H1 (cell line): ENCODE measurements around the gene HNRNPA3. TPM values are rescaled to one million over a fixed set of nuclear protein-coding genes. Genes with fewer than 3 reads are reported as not detected.
A peak's percentile ranks its signal among the peaks of the same experiment; 100 is the strongest.

Experiments
- CTCF ChIA-PET: fragments of 300-600 bp; sonication (Branson Sonifier 250); formaldehyde crosslinking; loops from one replicate; lab custom pipeline; 2021; ENCODE audit not compliant: partially characterized antibody; lab: Charles Lee
- POLR2A ChIA-PET: fragments of 300-600 bp; sonication (Branson Sonifier 250); formaldehyde crosslinking; loops from one replicate; lab custom pipeline; 2021; ENCODE audit warnings: inconsistent platforms; ENCODE audit not compliant: partially characterized antibody; lab: Charles Lee
- DNase-seq, 2 experiments: peaks; one replicate each; pipeline versions ENCODE4 v3.0.0 to v3.0.0-alpha.2; 2010 to 2022; ENCODE audit warnings: low spot score in 2 of 2, low read depth in 1 of 2, mixed read lengths in 1 of 2
- FAIRE-seq: peaks from 2 replicates; lab custom pipeline; 2011; peaks lifted over from hg19 to GRCh38; lab: Jason Lieb, UNC
- H2AFZ ChIP-seq: 2 replicates; pipeline ENCODE4 v1.8.1; 2012; ENCODE audit warnings: low read length, inconsistent platforms
- H2AK5ac ChIP-seq: 2 replicates; pipeline ENCODE4 v1.6.1; 2013; ENCODE audit warnings: low read depth, low read length
- H2BK120ac ChIP-seq: replicated peaks from 2 replicates; pipeline ENCODE3; 2013; ENCODE audit warnings: low read depth, low read length, inconsistent platforms
- H2BK12ac ChIP-seq: 2 replicates; pipeline ENCODE4 v1.6.1; 2013; ENCODE audit warnings: low read depth, low read length
- H2BK15ac ChIP-seq: 2 replicates; pipeline ENCODE4 v1.6.1; 2013; ENCODE audit warnings: low read length
- H2BK20ac ChIP-seq: 2 replicates; pipeline ENCODE4 v1.6.1; 2013; ENCODE audit warnings: low read length
- H2BK5ac ChIP-seq: 2 replicates; pipeline ENCODE4 v1.6.1; 2013; ENCODE audit warnings: low read depth, low read length
- H3K14ac ChIP-seq: 2 replicates; pipeline ENCODE4 v1.6.1; 2013; ENCODE audit warnings: inconsistent platforms; ENCODE audit not compliant: insufficient read length
- H3K18ac ChIP-seq: 2 replicates; pipeline ENCODE4 v1.6.1; 2013; ENCODE audit warnings: low read length; ENCODE audit errors: extremely low read depth
- H3K23ac ChIP-seq: 2 replicates; pipeline ENCODE4 v1.6.1; 2013; ENCODE audit warnings: inconsistent platforms; ENCODE audit not compliant: insufficient read length
- H3K23me2 ChIP-seq: 2 replicates; pipeline ENCODE4 v1.6.1; 2013; ENCODE audit warnings: low read depth, low read length
- H3K27ac ChIP-seq: 2 replicates; pipeline ENCODE4 v1.6.1; 2011; ENCODE audit warnings: low read depth, low read length, inconsistent platforms
- H3K27me3 ChIP-seq, 4 experiments: replicated peaks in 1 of 4; 1 replicate in 1 of 4; 2 replicates in 3 of 4; pipeline versions ENCODE4 v1.6.1 to v1.8.1; 2011 to 2013; ENCODE audit warnings: low read length in 3 of 4, mild to moderate bottlenecking in 3 of 4, inconsistent platforms in 2 of 4, mixed read lengths in 2 of 4, moderate library complexity in 1 of 4; ENCODE audit not compliant: control insufficient read depth in 3 of 4, insufficient read depth in 3 of 4; ENCODE audit errors: extremely low read depth in 1 of 4
- H3K36me3 ChIP-seq, 4 experiments: 2 replicates each; pipeline versions ENCODE4 v1.6.1 to v1.8.1; 2011 to 2013; ENCODE audit warnings: mild to moderate bottlenecking in 4 of 4, low read length in 3 of 4, moderate library complexity in 2 of 4, control low read depth in 1 of 4, inconsistent platforms in 1 of 4; ENCODE audit not compliant: insufficient read depth in 4 of 4, control insufficient read depth in 2 of 4
- H3K4ac ChIP-seq: replicated peaks from 2 replicates; pipeline ENCODE3; 2013; ENCODE audit warnings: low read length, low read depth, mixed read lengths, inconsistent platforms; ENCODE audit not compliant: insufficient read length
- H3K4me1 ChIP-seq, 4 experiments: replicated peaks in 1 of 4; 1 replicate in 1 of 4; 2 replicates in 3 of 4; pipeline versions ENCODE4 v1.6.1 to v1.8.1; 2011 to 2013; ENCODE audit warnings: low read length in 3 of 4, inconsistent platforms in 2 of 4, mixed read lengths in 1 of 4; ENCODE audit not compliant: insufficient read depth in 4 of 4, control insufficient read depth in 3 of 4
- H3K4me2 ChIP-seq, 2 experiments: 2 replicates each; pipeline versions ENCODE4 v1.6.1 to v1.8.1; 2011 to 2013; ENCODE audit warnings: low read depth in 2 of 2, low read length in 2 of 2, control low read depth in 1 of 2, inconsistent platforms in 1 of 2, mild to moderate bottlenecking in 1 of 2; ENCODE audit not compliant: insufficient read depth in 1 of 2
- H3K4me3 ChIP-seq, 4 experiments: fragments of 200-600, 300-600 bp in 1 of 4; sonication (generic), shearing (Covaris generic), sonication (Bioruptor Twin) in 1 of 4; 2 replicates each; pipeline versions ENCODE4 v1.5.1 to v1.8.1; 2011 to 2016; ENCODE audit warnings: low read length in 4 of 4, low read depth in 3 of 4, control low read depth in 2 of 4, inconsistent platforms in 2 of 4, mild to moderate bottlenecking in 2 of 4, mixed read lengths in 1 of 4, moderate library complexity in 1 of 4; ENCODE audit not compliant: insufficient read depth in 2 of 4; ENCODE audit errors: extremely low read depth in 1 of 4
- H3K56ac ChIP-seq: replicated peaks from 2 replicates; pipeline ENCODE3; 2013; ENCODE audit warnings: low read depth, mild to moderate bottlenecking, mixed read lengths, low read length, inconsistent platforms; ENCODE audit not compliant: insufficient read length
- H3K79me1 ChIP-seq: 2 replicates; pipeline ENCODE4 v1.6.1; 2013; ENCODE audit warnings: low read depth, low read length, control low read depth
- H3K79me2 ChIP-seq, 2 experiments: 2 replicates each; pipeline versions ENCODE4 v1.6.1 to v1.8.1; 2012 to 2013; ENCODE audit warnings: low read length in 2 of 2, mild to moderate bottlenecking in 2 of 2, inconsistent platforms in 1 of 2; ENCODE audit not compliant: insufficient read depth in 2 of 2, control insufficient read depth in 1 of 2
- H3K9ac ChIP-seq, 4 experiments: replicated peaks in 1 of 4; 1 replicate in 1 of 4; 2 replicates in 3 of 4; pipeline versions ENCODE4 v1.6.1 to v1.8.1; 2011 to 2013; ENCODE audit warnings: low read depth in 3 of 4, low read length in 3 of 4, control low read depth in 2 of 4, mild to moderate bottlenecking in 2 of 4, moderate library complexity in 2 of 4, inconsistent platforms in 1 of 4; ENCODE audit errors: extremely low read depth in 1 of 4
- H3K9me3 ChIP-seq, 2 experiments: 2 replicates each; pipeline versions ENCODE4 v1.6.1 to v1.8.1; 2012 to 2013; ENCODE audit warnings: mild to moderate bottlenecking in 2 of 2, moderate library complexity in 2 of 2, control low read depth in 1 of 2, inconsistent platforms in 1 of 2, low read depth in 1 of 2, low read length in 1 of 2, mixed read lengths in 1 of 2; ENCODE audit not compliant: insufficient read depth in 2 of 2
- H4K20me1 ChIP-seq, 2 experiments: replicated peaks in 1 of 2; 2 replicates each; pipeline versions ENCODE3 to v1.8.1; 2011 to 2013; ENCODE audit warnings: inconsistent platforms in 2 of 2, low read length in 2 of 2, mild to moderate bottlenecking in 1 of 2; ENCODE audit not compliant: insufficient read depth in 2 of 2, control insufficient read depth in 1 of 2
- H4K5ac ChIP-seq: 2 replicates; pipeline ENCODE4 v1.6.1; 2013; ENCODE audit warnings: low read length, low read depth, mixed read lengths, inconsistent platforms; ENCODE audit not compliant: insufficient read length
- H4K8ac ChIP-seq: 2 replicates; pipeline ENCODE4 v1.8.0; 2013; ENCODE audit warnings: mild to moderate bottlenecking, moderate library complexity, low read length, inconsistent platforms; ENCODE audit not compliant: insufficient read depth; ENCODE audit errors: extremely low read depth
- H4K91ac ChIP-seq: replicated peaks from 2 replicates; pipeline ENCODE3; 2013; ENCODE audit warnings: low read length, mixed read lengths, inconsistent platforms; ENCODE audit not compliant: insufficient read length
- CTCF ChIP-seq, 3 experiments: IDR thresholded peaks; 1 replicate in 2 of 3; 2 replicates in 1 of 3; pipeline versions ENCODE4 v1.5.1 to v1.6.1; 2011; ENCODE audit warnings: low read length in 3 of 3, mild to moderate bottlenecking in 3 of 3, inconsistent platforms in 2 of 3, low read depth in 1 of 3, moderate library complexity in 1 of 3; ENCODE audit not compliant: insufficient read depth in 1 of 3; ENCODE audit errors: control extremely low read depth in 1 of 3
- RAD21 ChIP-seq, 2 experiments: IDR thresholded peaks in 1 of 2; conservative IDR thresholded peaks in 1 of 2; 2 replicates each; pipeline ENCODE4 v1.6.1; 2011; ENCODE audit warnings: low read depth in 2 of 2, low read length in 2 of 2, improper control_type of control experiment in 1 of 2, inconsistent platforms in 1 of 2, mild to moderate bottlenecking in 1 of 2, moderate library complexity in 1 of 2
- SAP30 ChIP-seq: fragments of 300-600 bp; sonication (generic); IDR thresholded peaks from 2 replicates; pipeline ENCODE4 v1.7.1; 2012; ENCODE audit warnings: low read length, moderate library complexity, mild to moderate bottlenecking, inconsistent platforms; ENCODE audit not compliant: insufficient read depth, insufficient replicate concordance
- WGBS, 2 experiments: shearing (Covaris generic) in 1 of 2; methylation state at CpG; one replicate each; pipeline versions ENCODE4 v1.1.6 to v1.1.7; 2013 to 2015; ENCODE audit warnings: low lambda C conversion rate in 2 of 2, mixed read lengths in 2 of 2, inconsistent platforms in 1 of 2, low coverage in 1 of 2, missing lambda C conversion rate in 1 of 2; ENCODE audit not compliant: insufficient replicate concordance in 2 of 2, insufficient coverage in 1 of 2, insufficient read length in 1 of 2; ENCODE audit errors: extremely low coverage in 1 of 2, missing lambda C conversion rate in 1 of 2; 5-methylcytosine and 5-hydroxymethylcytosine counted together
- polyA plus RNA-seq, 7 experiments: library from polyadenylated mRNA; depleted of rRNA in 3 of 7; stranded (reverse) in 5 of 7; unstranded in 2 of 7; fragments of >200 nt in 5 of 7; fragments of 200-250 nt in 2 of 7; gene quantifications; 1 replicate in 5 of 7; 2 replicates in 1 of 7; 4 replicates in 1 of 7; pipeline versions ENCODE4 v1.2.1 to v1.2.3, GENCODE V29; 2011 to 2013; ENCODE audit warnings: missing spikeins in 2 of 7, mixed read lengths in 2 of 7
- total RNA-seq: library from RNA; stranded (reverse); fragmentation: NEBNext Ultra II Directional; extraction: Animal tissue kit (Norgen Biotek cat#: 25700); gene quantifications from 2 replicates; pipeline ENCODE4 v1.2.1, GENCODE V29; 2021

The HNRNPA3 gene
- total and polyA plus RNA-seq, 2 of the 8 experiments (the other 6 are each of a cell fraction or from before 2014, with no cell fraction given), result 66.1 to 408 TPM

DNA sequence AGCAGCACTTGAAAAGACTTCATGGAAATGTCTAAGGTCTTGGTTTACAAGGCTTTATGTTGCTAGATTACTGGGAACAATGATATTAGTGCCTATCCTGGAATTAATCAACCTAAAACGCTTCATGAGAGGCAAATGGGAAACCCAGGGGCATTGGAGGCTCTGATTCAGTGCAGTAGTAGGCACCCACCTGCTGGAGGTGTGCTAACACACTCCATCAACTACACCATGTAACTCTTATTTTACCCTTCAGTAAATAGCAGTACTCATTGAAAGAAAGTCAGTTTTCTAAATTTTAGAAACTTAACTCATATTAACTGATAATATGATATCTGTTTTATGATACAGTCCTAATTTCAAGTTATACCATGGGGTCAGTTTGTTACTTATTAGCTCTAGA lies 17.4 kb upstream of the HNRNPA3 start:
- Histone ChIP-seq H3K56ac (no peak overlapping the region), H4K20me1 (no peaks in the 10 kb centered on the region), H3K23me2 (no peaks in the 10 kb centered on the region), H3K9me3 (no peaks in the 10 kb centered on the region), H3K27ac (no peak overlapping the region), H3K14ac (no peak overlapping the region), H3K79me2 (no peaks in the 10 kb centered on the region), H2BK5ac (no peak overlapping the region), H2AFZ (no peak overlapping the region), H4K5ac (no peak overlapping the region), H3K4me2 (no peak overlapping the region), H4K91ac (no peak overlapping the region), H3K4ac (no peak overlapping the region), H3K36me3 (no peaks in the 10 kb centered on the region), H2BK12ac (no peak overlapping the region), H2BK120ac (no peak overlapping the region), H2AK5ac (no peak overlapping the region), H2BK15ac (no peak overlapping the region), H2BK20ac (no peak overlapping the region), H3K79me1 (no peaks in the 10 kb centered on the region), H4K8ac (no peak overlapping the region), H3K23ac (no peak overlapping the region), H3K4me1 (no peaks in the 10 kb centered on the region), H3K9ac (no peak overlapping the region), H3K4me3 (no peak overlapping the region), H3K27me3 (no peaks in the 10 kb centered on the region), H3K18ac (no peak overlapping the region)
- DNase-seq, result no peak
- ChIA-PET CTCF (interaction anchor here (0.9 to 10.2 kb wide), 15 partner anchors 9 to 72 kb away, joined by 3 to 107 read pairs (median 5); no protein-coding TSS in a partner anchor), POLR2A (interaction anchor here (1.0 to 10.4 kb wide), 4 partner anchors 18 to 31 kb away, joined by 3 to 102 read pairs (median 4); partner anchors contain the start of gene HNRNPA3)
- 86% methylated on average over 1 of the region's 1 CpG; no CpG with 5 or more reads in 1 of the 2 experiments for WGBS, 2 experiments
- peak; percentile 71 for FAIRE-seq
- TF ChIP-seq CTCF (IDR thresholded peaks at IDR 0.05; ENCODE audit: control extremely low read depth in 1 of 3, insufficient read depth in 1 of 3, low read depth in 1 of 3, low read length in 3 of 3) (peak; percentile 34 to 54 (median 37); a peak in 3 of 4 replicates), SAP30 (no peak), RAD21 (IDR thresholded peaks at IDR 0.05 in 1 of 2, conservative IDR thresholded peaks at IDR 0.05 in 1 of 2; ENCODE audit: low read depth in 2 of 2, low read length in 2 of 2) (peak; percentile 54 to 56)
